ENCODE results near the gene RMRP.
"Not testable (repeated sequence)": the region's sequence is repeated elsewhere in the genome, so short reads cannot be mapped to it uniquely, and the experiment has no call there.

RMRP gene

DNA sequence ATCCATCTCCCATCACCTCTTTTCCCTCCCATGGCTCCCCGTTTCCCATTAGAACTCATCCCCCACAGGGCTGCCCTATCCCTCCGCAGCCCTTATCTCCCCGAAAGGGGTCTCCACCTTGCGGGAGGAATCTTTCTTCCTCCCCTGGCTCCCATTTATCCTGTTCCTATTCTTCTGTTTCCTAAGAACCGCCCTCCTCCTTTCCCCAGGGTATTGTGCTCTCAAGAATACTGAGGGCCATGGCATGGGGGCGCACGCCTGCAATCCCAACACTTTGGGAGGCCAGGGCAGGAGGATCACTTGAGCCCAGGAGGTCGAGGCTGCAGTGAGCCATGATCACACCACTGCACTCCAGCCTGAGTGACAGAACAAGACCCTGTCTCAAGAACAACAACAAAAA lies 40.3 kb downstream of the RMRP start:
- H3K27ac ChIP-seq = no peak overlapping the region
- peak overlapping the region; percentile 79 for H3K4me3 ChIP-seq
- peak; percentile 53 for DNase-seq (ENCODE audit: low spot score)
- TF ChIP-seq, protein P1, sequence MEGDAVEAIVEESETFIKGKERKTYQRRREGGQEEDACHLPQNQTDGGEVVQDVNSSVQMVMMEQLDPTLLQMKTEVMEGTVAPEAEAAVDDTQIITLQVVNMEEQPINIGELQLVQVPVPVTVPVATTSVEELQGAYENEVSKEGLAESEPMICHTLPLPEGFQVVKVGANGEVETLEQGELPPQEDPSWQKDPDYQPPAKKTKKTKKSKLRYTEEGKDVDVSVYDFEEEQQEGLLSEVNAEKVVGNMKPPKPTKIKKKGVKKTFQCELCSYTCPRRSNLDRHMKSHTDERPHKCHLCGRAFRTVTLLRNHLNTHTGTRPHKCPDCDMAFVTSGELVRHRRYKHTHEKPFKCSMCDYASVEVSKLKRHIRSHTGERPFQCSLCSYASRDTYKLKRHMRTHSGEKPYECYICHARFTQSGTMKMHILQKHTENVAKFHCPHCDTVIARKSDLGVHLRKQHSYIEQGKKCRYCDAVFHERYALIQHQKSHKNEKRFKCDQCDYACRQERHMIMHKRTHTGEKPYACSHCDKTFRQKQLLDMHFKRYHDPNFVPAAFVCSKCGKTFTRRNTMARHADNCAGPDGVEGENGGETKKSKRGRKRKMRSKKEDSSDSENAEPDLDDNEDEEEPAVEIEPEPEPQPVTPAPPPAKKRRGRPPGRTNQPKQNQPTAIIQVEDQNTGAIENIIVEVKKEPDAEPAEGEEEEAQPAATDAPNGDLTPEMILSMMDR (IDR thresholded peaks at IDR 0.05) = no peak

DNA sequence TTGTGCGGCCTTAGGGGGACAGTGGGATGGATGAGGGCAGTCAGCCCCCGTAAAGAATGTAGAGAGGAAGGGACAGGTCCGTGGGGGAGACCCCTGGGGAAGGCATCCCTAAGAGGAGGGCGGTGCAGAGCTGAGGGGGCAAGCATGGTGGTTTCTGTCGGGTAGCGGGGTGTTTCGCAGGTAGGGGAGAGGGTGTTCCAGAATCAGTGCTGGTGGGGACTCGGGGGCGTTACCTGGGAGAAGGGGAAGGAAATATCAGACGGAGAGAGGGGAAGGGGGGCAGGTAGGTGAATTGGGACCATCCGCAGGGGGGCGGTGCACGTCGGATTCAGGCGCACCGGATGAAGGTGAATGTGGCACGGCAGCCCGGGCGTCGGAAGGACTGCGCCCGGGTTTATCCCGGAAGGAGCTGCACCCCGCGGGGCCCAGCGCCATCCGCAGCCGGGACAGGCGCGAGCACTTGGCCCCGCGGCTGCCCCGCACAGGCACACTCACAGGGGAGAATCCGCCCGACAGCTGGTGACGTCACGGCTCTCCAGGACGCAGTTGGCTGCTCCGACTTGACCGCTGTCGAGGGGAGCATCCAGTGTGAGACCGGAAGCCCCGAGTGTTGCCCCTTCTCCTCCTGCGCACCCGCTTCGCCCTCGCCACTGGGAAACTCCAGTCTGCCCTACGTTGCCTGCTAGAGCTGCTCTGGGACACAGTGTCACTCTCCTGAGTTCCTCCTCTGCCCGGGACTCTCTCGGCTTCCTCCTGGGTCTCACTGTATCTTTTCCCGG lies 40.9 kb downstream of the RMRP start:
- H3K4me3 ChIP-seq = peak overlapping the region; percentile 79
- DNase-seq (ENCODE audit: low spot score) = peak; percentile 84
- TF ChIP-seq, protein P1 (IDR thresholded peaks at IDR 0.05) = no peak
- H3K27ac ChIP-seq = peak overlapping the region in 1 of 2 donors; percentile 26

DNA sequence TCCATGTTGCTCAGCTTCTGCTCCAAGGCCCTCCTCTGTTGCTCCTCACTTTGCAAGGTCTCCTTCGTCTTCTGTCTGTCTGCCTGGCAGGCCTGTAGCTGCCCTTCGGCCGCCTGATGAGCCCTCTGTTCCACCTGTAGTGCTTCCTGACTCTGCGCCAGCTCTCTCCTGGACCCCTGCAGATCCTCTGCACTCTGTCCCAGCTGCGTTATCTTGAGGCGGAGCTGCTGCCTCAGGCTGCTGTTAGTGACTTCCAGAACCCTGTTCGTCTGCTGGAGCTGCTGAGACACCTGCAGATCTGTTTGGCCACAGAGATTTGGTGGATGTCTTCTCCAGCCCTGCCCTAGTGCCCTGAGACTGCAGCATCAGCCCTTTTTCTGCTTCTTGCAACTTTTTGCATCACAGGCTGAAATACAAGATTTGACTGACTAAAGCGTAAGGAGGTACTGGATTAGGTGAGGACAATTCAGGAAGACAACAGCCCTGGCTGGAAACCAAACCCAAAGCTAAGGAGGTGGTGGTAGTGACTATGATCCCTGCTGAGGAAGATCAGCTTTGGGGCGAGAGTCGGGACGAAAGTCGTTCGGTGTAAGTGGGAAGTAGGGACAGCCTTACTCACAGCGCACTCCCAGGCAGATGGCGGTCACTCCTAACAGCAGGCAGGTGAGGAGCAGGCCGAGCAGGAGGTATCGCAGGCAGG lies 41.7 kb downstream of the RMRP start:
- no peak overlapping the region for H3K27ac ChIP-seq
- DNase-seq (ENCODE audit: low spot score) = peak; percentile 69
- TF ChIP-seq, protein P1 (IDR thresholded peaks at IDR 0.05) = no peak
- H3K4me3 ChIP-seq = peak overlapping the region; percentile 79

DNA sequence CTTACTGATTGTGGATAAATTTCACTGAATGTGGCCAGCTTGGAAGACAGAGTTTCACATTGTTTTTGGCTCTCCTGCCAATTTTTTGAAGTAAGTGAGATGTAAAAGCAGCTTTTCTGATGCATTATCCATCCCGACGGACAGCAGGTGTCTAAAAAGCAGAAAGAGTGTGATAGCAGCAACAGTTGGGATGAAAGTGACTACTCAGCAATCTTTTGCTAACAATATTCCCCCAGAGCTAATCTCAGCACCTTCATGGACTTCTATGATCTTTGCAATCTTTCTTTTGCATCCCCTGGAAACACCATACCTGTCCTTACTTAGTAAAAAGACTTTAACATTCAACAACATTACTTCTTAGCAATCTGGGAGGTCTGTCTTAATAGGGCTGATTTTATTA lies 45.0 kb downstream of the RMRP start:
- TF ChIP-seq, protein P1 (IDR thresholded peaks at IDR 0.05) = no peak
- no peak overlapping the region for H3K4me3 ChIP-seq
- DNase-seq (ENCODE audit: low spot score) = peak; percentile 0
- H3K27ac ChIP-seq = no peak overlapping the region

DNA sequence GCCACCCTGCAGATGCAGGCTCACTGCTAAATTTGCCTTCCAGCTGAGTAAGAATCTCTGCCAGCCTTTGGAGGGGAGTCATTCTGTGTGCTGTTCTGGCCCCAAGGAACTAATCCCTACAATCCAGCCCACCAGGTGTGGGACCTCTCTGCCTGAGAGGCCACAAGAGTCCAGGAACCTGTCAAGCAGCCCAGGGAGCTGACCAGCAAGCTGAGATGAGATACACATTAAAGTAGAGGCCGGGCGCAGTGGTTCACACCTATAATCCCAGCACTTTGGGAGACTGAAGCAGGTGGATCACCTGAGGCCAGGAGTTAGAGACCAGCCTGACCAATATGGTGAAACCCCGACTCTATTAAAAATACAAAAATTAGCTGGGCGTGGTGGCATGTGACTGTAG lies 45.8 kb downstream of the RMRP start:
- DNase-seq (ENCODE audit: low spot score) = peak; percentile 62
- H3K4me3 ChIP-seq, H3K27ac ChIP-seq: not testable (repeated sequence)

DNA sequence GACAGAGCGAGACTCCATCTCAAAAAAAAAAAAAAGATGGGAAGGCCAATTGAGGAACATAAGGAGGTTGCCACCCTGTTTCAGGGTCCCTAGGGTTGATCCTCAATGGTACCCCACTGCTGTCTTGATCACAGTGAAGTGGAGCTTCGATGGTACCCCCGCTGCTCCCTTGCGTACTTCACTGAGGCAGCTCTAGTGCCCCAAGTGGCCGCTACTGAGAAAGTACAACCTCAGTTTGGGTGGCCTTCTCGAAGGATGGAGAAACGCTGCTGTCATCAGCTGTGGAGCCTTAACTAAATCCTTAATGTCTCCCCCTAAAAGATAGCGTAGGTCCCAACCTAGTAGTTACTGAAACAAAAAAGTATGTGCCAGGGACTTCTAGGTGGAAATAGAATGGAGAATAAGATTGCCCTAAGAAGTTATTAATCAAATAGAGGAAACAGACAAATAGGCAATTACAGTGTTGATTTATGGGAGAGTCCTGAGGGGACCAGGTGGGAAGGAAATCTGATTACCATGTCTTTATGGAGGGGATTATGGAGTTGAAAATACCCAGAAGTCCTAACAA lies 46.5 kb downstream of the RMRP start:
- DNase-seq (ENCODE audit: low spot score) = no peak
- H3K27ac ChIP-seq = no peak overlapping the region
- no peak overlapping the region for H3K4me3 ChIP-seq
- TF ChIP-seq, protein P1 (IDR thresholded peaks at IDR 0.05) = peak; percentile 37

DNA sequence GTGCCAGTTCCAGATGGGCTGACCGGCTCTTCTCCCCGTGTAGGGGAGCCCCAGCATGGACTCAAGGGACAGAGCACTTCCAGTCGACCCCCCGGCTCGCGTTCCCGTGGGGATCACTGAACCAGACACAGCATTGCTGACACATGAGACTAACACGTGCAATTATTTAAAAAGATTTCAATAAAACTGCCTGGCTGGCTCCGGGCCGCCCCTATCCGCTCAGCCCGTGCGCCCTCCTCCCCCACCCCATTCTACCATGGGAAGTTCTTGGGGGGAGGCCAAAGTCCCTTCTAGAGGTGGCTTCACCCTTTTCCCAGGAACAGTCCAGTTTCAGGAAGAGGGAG lies 48.0 kb downstream of the RMRP start:
- H3K27ac ChIP-seq = peak overlapping the region in 1 of 2 donors; percentile 5
- no peak for DNase-seq (ENCODE audit: low spot score)
- TF ChIP-seq, protein P1 (IDR thresholded peaks at IDR 0.05) = no peak
- H3K4me3 ChIP-seq = no peak overlapping the region

All from coronary artery (tissue), 2 donors.